Esophagus mucosa (tissue), 1 donor: Measurements from ENCODE around the gene PIK3CG. TPM values are rescaled to one million over a fixed set of nuclear protein-coding genes. Genes with fewer than 3 reads are reported as not detected.
"Not testable (repeated sequence)": the region's sequence is repeated elsewhere in the genome, so short reads cannot be mapped to it uniquely, and the experiment has no call there.

ENCODE experiments used
- ATAC-seq: fragments of 200-7000 bp; cut with Tn5 transposase; one replicate; pipeline ENCODE4 v1.9.1; 2020
- total RNA-seq: library from RNA; stranded (reverse); gene quantifications from one replicate; pipeline ENCODE4 v1.2.4, GENCODE V29; 2023
- donor health status: DM: yes; HTN: yes; CAD: no.

The PIK3CG gene
- 0.56 TPM for total RNA-seq

DNA sequence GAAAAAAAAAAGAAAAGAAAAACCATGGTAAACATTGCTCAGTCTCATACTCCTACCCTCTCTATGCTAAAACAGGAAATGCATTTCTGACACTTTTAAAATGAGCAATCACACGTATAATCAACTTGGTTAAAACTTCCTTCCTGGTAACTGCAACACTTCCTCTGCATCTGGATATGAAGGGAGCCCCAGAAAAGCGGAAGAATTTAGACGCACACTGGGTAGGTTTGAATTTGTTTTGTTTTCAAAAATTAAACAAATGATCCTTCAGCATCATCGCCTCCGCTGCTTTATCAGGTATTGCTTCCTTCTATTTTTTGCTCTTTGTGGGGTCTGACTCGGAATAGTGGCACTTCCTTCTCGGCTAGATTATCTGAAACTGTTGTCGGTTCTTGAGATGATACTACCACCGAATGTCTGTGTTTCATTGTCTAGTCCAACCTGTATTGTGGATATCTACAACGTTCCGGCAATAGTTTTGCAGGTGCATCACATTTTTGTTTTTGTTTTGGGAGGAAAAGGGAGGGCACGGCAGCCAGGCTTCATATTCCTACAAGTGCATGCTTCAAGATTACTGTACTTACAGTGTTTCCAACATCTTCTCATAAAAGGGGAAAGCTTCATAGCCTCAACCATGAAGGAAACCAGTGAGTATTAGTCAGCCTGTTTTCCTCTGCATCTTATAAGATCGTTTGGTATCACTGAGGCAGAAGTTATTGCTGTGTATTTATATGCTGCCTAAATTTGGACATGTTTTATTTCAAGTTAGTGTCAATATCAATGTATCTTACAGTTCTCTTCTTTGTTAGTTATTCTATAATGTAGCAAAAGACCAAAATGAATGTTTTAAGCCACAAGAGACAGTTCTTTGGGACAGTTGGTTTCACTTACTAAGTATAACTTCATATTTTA, at the start of gene PIK3CG:
Gene PIK3CG, plus strand, starts transcription at position 153 of the 912 bp plus-strand sequence. CDS start 2,280 bp downstream, outside the sequence.
- ATAC-seq: peak; percentile 60

DNA sequence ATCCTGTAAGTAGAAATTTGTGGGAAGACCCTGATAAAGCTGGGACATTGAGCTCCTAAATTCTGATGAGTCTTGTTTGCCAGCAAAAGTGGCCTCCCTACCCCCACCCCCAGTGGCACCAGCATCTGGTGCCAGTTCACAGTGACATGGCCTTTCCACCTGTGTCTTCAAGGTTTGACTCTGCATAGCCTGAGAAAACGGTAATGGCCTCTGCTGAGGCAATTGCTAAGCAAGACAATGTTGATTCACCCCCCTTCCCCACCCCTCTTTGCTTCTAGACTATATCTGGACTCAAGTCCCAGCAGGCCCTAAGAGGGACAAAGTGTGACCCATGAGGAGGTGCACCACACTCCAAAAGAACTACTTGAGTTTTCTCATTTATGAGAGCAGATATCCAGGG, 48.0 kb upstream of the PIK3CG start:
- no peak for ATAC-seq

GRCh38 chr7:106818736-106819135, 46.3 kb upstream of the PIK3CG start:
- ATAC-seq: no peak

DNA sequence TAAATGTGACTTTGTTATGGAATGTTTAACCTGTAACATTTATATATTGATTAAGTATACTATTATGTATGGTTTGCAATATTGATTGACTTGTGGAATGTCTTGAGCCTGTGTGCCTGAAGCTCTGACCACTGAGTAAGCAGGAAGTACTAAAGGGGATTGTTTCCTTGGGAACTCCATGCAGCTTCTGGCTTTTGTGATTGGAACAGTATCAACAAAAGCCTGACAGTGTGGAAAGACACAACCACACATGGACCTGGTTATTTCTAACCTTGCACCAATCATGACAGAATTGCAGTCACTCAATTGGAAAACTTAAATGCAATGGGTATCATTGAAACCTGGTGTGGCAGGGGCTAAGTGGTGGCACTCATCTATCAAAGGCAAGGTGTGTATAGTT, 45.5 kb upstream of the PIK3CG start:
- no peak for ATAC-seq

DNA sequence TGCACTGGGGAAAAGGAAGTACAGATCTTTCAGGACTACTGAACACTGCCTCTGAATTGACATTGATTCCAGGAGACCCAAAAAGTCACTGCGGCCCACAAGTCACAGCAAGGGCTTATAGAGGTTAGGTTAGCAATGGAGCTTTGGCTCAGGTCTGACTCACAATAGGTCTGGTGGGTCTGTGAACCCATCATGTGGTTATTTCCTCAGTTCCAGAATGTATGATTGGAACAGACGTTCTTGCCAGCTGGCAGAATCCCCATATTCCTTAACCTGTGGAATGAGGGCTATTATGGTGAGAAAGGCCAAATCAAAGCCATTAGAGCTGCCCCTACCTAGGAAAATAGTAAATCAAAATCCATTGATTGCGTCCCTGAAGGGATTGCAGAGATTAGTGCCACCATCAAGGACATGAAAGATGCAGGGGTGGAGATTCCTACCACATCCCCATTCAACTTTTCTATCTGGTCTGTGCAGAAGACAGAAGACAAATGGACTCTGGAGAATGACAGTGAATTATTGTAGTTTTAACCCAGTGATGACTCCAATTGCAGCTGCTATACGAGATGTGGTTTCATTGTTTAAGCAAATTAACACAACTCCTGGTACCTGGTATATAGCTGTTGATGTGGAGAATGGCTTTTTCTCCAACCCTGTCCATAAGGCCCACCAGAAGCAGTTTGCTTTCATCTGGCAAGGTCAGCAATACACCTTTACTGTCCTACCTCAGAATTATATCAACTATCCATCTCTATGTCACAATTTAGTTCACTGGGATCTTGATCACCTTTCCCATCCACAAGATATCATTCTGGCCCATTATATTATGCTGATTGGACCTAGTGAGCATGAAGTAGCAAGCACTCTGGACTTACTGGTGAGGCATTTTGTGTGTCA, 44.5 kb upstream of the PIK3CG start:
- no peak for ATAC-seq

DNA sequence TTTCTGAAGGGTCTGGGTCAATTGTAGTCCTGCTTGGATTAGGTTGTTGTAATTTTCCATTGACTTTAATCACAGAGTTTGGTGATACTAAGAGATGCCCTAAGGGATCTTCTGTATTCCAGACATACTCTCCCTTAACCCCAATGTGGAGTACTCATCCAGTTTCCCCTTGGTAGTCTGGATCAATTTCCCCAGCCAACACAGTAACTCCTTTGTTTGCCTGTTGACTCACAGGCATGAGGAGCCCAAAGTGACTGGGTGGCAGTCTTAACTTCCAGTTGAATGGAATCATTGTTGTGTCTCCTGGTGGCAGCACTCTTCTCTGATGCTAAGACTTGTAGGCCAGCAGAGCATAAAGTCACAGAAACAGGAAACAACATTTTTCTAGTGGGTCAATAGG, 41.5 kb upstream of the PIK3CG start:
- ATAC-seq: no peak

DNA sequence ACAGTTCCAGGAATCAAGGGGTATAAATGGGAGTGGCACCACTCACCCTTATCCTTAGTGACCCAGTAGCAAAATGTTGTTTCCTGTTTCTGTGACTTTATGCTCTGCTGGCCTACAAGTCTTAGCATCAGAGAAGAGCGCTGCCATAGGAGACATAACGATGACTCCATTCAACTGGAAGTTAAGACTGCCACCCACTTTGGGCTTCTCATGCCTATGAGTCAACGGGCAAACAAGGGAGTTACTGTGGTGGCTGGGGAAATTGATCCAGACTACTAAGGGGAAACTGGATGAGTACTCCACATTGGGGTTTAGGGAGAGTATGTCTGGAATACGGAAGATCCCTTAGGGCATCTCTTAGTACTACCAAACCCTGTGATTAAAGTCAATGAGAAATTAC, 40.6 kb upstream of the PIK3CG start:
- ATAC-seq: no peak

- no peak for ATAC-seq
Measured at GRCh38 chr7:106827626-106828025, 37.5 kb upstream of the PIK3CG start.

DNA sequence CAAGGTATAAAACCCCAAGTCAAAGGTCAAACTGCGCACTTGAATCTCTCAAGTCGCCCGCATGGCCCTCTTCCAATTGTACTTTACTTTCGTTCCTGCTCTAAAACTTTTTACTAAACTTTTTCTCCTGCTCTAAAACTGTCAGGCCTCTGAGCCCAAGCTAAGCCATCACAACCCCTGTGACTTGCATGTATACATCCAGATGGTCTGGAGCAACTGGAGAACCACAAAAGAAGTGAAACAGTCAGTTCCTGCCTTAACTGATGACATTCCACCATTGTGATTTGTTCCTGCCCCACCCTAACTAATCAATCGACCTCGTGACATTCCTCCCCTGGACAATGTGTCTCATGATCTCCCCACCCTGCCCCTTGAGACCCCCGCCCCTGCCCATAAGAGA, 35.6 kb upstream of the PIK3CG start:
- ATAC-seq: no peak

- ATAC-seq: not testable (repeated sequence)
Measured at GRCh38 chr7:106830896-106831295, 34.2 kb upstream of the PIK3CG start.

GRCh38 chr7:106836816-106837215, 28.3 kb upstream of the PIK3CG start:
- no peak for ATAC-seq

- no peak for ATAC-seq
Measured at GRCh38 chr7:106839511-106839910, 25.6 kb upstream of the PIK3CG start.

- ATAC-seq: no peak
Measured at GRCh38 chr7:106840342-106840741, 24.7 kb upstream of the PIK3CG start.

DNA sequence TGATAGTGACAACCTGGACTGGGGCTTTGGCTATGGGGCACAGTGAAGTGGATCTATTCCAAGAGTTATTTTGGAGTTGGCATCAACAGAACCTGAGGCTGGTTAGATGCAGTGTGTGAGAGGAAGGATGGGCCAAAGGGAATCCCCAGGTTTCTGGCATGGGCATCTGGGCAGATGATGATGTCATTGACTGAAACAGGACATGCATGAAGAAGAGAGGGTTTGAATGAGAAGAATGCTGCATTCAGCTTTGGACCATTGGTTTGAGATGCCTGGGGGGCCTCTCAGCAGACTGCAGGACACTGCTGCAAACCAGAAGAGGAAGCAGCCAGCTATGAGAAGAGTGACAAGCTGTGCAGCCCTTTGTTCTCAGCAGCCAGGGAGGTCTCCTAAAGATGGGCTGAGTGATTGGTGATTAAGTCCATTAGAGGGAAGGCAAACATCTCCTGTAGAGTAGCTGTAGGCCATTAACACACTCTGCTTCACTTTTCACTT, 23.1 kb upstream of the PIK3CG start:
- no peak for ATAC-seq

DNA sequence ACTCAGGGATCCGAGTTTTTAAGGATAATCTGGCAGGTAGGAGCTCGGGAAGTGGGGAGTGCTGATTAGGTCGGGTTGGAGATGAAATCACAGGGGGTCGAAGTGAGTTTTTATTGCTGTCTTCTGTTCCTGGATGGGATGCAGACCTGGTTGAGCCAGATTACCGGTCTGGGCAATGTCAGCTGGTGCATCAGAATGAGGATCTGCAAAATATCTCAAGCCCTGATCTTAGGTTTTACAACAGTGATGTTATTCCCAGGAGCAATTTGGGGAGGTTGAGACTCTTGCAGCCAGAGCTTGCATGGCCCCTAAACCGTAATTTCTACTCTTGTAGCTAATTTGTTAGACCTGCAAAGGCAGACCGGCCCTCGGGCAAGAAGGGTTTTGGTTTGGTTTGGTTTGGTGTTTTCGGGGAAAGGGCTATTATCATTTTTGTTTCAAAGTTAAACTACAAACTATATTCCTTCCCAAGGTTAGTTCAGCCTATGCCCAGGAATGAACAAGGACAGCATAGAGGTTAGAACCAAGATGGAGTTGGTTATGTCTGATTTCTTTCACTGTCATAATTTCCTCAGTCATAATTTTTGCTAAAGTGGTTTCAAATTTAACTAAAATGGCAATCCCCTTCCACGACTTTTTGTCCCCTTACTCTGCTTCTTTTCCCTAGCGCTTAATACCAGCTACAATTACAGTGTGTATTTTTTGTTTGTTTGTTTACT, 20.6 kb upstream of the PIK3CG start:
- no peak for ATAC-seq

DNA sequence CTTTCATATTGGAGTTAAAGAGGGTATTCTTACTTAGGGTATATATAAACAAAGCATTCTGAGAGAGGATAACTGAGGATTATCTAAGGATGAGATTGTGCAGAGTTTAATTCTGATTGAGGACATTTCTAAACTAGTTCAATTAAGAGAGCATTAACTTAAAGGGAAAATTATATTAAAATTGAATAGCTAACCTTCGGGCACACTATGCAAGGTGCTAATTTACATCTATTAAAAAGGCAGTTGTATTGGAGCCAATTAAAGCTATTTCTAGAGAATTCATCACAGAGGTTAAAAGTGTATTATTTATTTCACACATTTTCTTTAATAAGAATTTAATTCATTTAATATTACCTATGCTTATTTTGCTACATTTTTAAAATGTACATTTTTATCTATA, 17.0 kb upstream of the PIK3CG start:
- ATAC-seq: no peak

DNA sequence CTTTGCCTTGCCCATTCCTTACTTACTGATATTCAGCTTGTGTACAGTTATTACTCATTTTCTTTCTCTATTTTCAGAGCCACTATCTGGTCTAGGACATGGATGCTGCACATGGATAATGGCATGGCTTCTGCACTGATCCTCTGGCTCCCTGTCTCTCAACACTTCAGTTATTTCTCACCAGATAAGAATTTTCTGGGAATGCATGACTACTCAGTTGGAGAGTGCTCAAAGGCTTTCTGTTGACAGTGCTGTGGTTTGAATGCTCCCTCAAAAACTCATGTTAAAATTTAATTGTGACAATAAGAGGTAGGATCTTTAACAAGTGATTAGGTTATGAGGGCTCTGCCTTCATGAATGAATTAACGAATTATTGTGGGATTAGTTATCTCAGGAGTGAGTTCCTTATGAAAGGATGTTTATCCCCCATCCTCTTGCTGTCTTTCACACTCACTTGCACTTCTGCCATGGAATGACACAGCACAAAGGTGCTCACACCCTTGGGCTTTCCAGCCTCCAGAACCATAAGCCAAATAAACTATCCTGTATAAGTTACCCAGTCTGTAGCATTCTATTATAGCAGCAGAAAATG, 16.1 kb upstream of the PIK3CG start:
- ATAC-seq: no peak

DNA sequence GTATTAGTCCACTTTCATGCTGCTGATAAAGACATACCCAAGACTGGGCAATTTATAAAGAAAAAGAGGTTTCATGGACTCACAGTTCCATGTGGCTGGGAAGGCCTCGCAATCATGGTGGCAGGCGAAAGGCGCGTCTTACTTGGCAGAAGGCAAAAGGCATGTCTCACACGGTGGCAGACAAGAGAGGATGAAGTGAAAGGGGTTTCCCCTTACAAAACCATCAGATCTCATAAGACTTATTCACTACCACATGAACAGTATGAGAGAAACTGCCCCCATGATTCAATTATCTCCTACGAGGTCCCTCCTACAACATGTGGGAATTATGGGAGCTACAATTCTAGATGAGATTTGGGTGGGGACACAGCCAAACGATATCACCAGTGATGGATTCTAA, 13.4 kb upstream of the PIK3CG start:
- ATAC-seq: not testable (repeated sequence)

DNA sequence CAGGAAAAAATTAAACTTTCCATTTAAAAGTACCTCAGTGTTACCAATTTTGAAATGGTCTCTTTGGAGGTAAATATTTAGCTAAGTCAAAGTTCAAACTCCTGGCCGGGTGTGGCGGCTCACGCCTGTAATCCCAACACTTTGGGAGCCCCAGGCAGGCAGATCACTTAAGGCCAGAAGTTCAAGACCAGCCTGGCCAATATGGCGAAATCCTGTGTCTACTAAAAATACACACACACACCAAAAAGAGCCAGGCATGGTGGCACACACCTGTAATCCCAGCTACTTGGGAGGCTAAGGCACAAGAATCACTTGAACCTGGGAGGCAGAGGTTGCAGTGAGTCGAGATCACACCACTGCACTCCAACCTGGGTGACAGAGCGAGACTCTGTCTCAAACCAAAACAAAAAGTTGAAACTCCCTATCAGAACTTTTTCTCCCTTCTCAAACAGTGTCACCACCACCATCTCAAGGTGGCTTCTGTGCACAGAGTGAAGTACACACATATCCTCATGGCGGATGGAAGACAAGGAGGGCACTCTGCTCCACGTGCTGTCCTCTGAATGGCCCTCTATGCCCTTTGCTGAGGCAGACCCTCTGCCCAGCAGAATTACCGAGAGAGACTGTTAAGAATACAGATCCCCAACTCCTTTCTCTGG, 11.7 kb upstream of the PIK3CG start:
- ATAC-seq: no peak

DNA sequence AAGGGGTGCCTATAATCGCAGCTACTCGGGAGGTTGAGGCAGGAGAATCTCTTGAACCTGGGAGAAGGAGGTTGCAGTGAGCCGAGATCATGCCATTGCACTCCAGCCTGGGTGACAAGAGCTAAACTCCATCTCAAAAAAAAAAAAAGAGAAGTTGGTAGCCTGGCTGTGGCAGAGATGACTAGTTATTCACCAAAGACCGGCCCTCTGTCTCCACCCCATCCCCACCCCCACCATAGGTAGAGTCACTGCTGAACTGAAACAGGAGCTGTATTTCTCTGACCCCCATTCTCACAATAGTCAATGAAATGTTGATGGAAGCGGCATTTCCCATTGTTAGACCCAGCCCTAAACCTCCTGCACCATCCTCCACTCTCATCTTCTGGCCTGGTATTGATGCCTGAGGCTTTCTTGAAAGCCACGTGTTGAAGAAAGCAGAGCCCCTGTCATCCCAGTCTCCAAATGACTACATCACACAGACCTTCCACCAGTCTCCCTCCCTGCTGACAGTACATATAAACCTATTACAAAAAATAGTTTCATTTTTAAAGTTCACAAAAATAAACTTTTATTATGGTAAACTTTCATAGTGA, 9.4 kb upstream of the PIK3CG start:
- no peak for ATAC-seq
